Testis (tissue), 2 donors: ENCODE measurements around the gene KCNJ18.

Experiments
- CTCF ChIP-seq, 3 experiments: fragments of 450-650 bp in 2 of 3; fragments of 200-600 bp in 1 of 3; sonication (generic) in 1 of 3; IDR thresholded peaks; one replicate each; pipeline ENCODE4 v1.5.1; 2016 to 2019; ENCODE audit warnings: antibody characterized with exemption in 3 of 3, mild to moderate bottlenecking in 2 of 3, moderate library complexity in 1 of 3
- POLR2A ChIP-seq: fragments of 450-650 bp; IDR thresholded peaks from one replicate; pipeline ENCODE4 v1.6.1; 2017; ENCODE audit warnings: antibody characterized with exemption, mild to moderate bottlenecking, moderate library complexity

- TF ChIP-seq CTCF (IDR thresholded peaks at IDR 0.05) (no peak), POLR2A (no peak)
Observed at GRCh38 chr17:21679256-21680146, 12.8 kb upstream of the KCNJ18 start.
